GM21515 (cell line): ENCODE measurements around the gene MAK.
A peak's percentile ranks its signal among the peaks of the same experiment; 100 is the strongest.
"Not testable (repeated sequence)": the region's sequence is repeated elsewhere in the genome, so short reads cannot be mapped to it uniquely, and the experiment has no call there.

ENCODE experiments used
- ATAC-seq: cut with Tn5 transposase; IDR thresholded peaks from one replicate; pipeline ENCODE4 v1.9.1; 2021; ENCODE audit not compliant: unreplicated experiment

Gene MAK

GRCh38 chr6:10791673-10792072, 46.7 kb downstream of the MAK start:
- no peak for ATAC-seq

- ATAC-seq: no peak
Observed at GRCh38 chr6:10779076-10779475, 59.3 kb downstream of the MAK start.

GRCh38 chr6:10778230-10778629, 60.1 kb downstream of the MAK start:
- ATAC-seq: no peak

GRCh38 chr6:10771371-10771894, 66.9 kb downstream of the MAK start:
- no peak for ATAC-seq

DNA sequence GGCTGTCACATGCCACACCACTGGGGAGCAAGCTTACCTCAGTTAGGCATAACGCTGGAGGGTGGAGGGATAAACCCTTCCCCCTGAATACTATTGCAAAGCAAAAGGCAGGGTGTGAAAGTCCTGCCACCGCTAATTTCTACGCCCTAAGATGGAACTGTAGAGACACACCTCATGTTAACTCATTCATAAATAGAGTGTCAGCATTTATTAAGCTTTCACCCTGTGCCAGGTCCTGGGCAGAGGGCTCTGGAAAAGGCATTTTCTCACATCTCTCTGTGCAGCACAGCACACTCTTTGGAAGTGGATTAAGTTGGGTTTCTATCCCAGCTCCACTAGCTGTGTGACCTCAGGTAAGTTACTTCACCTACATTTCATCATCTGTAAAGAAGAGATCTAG, 68.9 kb downstream of the MAK start:
- ATAC-seq: no peak

DNA sequence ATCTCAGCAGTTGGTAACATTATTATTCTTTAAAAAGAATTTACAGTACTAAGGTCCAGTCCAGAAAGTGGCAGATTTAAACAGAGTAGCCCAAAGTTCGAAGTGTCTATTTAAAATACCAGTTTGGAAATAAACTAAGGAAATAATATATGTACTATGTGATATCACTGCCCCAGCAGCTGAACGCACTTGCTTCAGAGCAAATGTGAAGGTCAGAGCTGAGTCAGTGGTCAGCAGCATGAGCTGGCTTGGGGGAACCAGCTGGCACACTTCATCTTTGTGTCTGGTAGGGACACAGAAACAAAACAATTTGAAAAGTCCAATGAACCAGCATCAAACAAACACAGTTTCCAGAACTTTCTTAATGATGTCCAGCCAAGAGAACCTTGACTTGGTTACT, 75.3 kb downstream of the MAK start:
- ATAC-seq: no peak

DNA sequence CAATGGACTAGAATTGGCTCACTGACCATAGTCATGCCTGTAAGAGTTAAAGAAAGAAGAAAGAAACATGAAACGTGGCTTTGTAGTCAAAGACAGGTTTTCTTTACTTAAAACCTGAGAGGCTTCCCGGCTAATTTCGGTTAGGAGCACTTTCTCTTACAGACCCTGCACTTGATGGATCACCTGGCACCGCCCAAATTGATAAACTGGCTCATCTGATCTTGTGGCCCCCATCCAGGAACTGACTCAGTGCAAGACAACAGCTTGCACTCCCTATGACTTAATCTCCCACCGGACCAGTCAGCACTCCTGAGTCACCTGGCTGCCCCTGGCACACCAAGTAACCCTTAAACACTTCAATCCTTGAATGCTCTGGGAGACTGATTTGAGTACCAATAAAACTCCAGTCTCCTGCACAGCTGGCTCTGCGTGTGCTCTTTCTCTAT, 78.4 kb downstream of the MAK start:
- no peak for ATAC-seq

- no peak for ATAC-seq
Observed at GRCh38 chr6:10759312-10759839, 79.0 kb downstream of the MAK start.

GRCh38 chr6:10756085-10756484, 82.3 kb downstream of the MAK start:
- ATAC-seq: no peak

DNA sequence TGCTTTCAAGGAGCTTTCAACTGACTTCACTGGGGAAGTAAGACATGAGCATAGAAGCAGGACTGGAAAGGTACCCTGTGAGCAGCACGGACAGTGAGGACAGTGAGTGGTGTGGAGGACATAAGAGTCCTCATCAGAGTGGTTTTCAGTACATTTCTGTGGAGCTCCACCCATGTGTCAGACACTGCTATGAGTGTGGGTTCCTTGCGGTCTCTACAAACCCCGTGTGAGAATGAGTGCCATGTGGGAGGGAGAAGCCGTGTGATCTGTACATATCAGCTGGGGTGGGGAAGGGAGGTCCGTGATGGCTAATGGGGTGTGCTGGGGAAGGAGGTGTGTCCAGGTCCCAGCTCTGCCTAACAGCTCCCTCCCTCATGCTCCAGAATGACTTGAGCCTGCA, 86.6 kb downstream of the MAK start:
- not testable (repeated sequence) for ATAC-seq

GRCh38 chr6:10750568-10750967, 87.8 kb downstream of the MAK start:
- not testable (repeated sequence) for ATAC-seq

DNA sequence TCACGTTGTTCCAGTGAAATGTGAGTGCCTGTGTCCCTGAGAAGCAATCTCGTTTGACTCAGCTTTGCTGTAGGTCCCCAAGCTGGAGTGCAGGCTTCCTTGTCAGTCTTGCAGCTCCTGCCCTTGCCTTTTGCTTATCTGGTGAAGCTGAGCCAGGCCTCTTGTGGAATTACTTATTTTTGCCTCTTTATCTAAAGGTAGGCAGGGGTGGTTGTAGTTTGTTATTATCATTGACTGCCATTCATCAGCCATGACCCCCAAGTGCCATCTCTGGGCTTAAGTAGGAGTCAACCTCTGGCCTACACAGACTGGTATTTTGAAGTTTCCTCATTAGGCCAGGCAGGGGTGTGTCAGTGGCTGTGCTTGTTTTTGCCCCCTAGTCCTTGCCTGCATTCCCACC, 88.6 kb downstream of the MAK start:
- ATAC-seq: no peak

DNA sequence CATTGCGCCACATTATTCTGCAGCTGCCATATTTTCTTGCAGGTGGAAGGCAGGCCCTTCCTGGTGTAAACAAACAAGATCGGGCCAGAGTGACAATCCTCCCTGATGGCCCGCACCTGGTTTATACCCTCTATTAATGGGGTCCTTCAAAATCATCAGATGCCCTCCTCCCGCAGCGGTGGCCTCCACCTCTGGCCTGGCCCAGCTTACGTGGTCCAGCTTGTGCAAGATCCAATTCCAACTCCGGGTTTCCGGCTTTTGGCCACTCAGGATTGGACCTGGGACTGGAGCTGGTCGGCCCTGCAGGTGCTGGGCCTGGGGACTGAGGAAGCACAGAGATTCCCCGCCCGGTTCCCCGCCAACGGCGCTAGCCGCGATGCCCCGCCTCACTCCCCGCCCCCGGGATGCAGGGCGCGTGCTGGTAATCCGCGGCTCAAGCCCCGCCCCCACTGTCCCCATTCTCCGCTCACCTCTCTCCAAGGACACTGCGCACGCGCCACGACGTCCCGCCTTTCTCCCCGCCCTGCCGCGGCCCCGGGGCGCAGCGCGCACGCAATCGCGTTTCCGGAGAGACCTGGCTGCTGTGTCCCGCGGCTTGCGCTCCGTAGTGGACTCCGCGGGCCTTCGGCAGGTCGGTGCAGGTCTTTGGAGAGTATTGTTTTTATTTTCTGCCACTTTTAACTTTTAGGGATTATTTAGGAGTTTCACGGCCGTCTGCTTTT, 90.9 kb downstream of the MAK start, which contains the start of gene TMEM14B:
Gene TMEM14B, plus strand, starts transcription at position 555 of the 722 bp plus-strand sequence. CDS start 1,441 bp downstream, outside the sequence.
- peak; percentile 97 for ATAC-seq

DNA sequence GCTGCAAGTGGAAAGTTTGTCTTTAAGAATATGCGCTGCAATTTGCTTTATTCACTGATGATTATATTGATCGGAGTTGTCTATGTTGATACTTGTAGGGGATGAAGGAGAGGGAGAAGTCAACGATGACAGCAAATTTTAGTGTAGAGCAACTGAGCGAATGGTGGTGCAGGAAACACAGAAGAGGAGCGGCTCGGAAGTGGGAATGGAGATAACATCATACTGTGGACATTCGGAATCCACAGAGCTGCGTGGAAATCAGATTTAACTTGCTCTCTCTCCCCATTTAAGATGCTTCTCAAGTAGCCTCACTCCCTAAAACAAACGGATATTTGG, 91.5 kb downstream of the MAK start:
- no peak for ATAC-seq

- no peak for ATAC-seq
Observed at GRCh38 chr6:10745116-10745515, 93.2 kb downstream of the MAK start.

DNA sequence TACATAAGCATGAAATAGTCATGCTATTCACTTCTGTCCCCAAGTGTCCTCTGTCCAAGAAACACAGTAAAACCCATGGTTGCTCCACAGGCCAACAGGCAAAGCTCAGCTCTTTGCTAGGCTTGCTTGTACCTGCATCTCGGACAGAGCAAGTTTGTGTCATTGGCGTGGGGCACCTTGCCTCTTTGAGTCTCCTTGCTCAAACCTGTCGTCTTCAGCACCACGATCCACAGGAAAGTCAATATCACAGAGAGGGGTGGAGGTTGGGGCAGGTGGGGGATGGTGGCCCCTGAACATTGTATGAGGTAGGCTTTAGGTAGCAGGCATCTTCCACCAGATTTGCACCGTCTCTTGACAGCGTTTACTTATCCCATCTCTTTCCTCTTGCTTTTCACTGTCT, 94.8 kb downstream of the MAK start:
- no peak for ATAC-seq

DNA sequence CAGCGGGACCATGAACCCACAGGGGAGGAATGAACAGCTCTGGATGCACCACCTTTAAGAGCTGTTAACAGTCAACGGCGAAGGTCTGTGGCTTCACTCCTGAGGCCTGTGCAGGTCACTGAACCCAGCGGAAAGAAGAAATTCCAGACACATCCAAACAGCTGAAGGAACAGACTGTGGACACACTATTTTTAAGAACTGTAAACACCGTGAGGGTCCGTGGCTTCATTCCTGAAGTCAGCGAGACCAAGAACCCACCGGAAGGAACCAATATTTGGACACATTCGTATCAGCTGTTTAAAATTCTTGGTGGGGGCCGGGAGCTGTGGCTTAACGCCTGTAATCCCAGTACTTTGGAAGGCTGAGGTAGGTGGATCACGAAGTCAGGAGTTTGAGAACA, 96.1 kb downstream of the MAK start:
- ATAC-seq: no peak

DNA sequence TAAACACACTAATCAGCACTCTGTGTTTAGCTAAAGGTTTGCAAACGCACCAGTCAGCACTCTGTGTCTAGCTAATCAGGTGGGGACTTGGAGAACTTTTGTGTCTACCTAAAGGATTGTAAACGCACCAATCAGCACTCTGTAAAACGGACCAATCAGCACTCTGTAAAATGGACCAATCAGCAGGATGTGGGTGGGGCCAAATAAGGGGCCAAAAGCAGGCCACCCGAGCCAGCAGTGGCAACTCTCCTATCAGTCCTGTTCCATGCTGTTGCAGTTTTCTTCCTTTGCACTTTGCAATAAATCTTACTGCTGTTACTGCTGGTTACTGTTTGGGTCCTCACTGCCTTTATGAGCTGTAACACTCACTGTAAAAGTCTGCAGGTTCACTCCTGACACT, 96.7 kb downstream of the MAK start:
- ATAC-seq: not testable (repeated sequence)

DNA sequence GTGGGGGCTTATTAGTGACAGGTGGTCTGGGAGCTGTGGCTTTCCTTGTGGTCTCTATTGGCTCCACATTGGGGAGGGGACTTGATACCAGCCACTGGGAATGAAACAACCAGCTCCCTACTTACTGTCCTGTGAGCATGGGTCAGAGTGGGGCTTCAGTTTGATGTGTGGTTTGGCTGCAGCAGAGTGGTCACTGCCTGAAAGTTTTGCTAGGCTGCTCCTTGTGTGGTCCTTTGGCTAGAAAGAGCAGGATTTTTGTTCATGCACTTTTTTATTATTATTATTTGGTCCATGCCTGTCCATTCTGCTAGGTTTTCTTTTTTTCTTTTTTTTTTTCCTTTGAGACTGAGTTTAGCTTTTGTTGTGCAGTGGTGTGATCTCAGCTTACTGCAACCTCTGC, 98.3 kb downstream of the MAK start:
- ATAC-seq: no peak

GRCh38 chr6:10736731-10737130, 101.6 kb downstream of the MAK start:
- ATAC-seq: no peak

GRCh38 chr6:10733863-10734262, 104.5 kb downstream of the MAK start:
- ATAC-seq: no peak

DNA sequence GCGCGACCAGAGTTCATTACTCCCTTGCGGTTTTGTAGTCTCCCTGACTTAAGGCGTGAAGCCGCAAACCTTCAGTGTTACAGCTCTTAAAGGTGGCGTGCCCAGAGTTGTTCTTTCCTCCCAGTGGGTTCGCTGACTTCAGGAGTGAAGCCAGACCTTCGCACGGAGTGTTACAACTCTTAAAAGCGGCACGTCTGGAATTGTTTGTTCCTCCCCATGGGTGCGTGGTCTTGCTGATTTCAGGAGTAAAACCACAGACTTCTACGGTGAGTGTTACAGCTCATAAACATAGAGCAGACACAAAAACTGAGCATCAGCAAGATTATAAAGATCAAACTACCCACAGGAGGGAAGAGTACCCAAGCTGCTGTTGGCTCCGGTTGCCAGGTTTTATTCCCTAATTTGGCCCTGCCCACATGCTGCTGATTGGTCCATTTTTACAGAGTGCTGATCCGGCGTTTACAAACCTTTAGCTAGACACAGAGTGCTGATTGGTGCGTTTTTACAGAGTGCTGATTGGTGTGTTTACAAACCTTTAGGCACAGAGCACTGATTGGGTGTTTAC, 105.1 kb downstream of the MAK start:
- no peak for ATAC-seq
